Astrocyte (in vitro differentiated cells and primary cell): Measurements from ENCODE around the gene SRSF12. TPM values are rescaled to one million over a fixed set of nuclear protein-coding genes. Genes with fewer than 3 reads are reported as not detected.

Experiments
- DNase-seq: peaks from one replicate; pipeline ENCODE4 v3.0.0-alpha.2; 2010; ENCODE audit warnings: low read depth
- FAIRE-seq: peaks from 2 replicates; lab custom pipeline; 2011; peaks lifted over from hg19 to GRCh38; lab: Jason Lieb, UNC
- H2AFZ ChIP-seq: 2 replicates; pipeline ENCODE4 v1.6.0; 2012; ENCODE audit warnings: low read depth, low read length, inconsistent platforms
- H3K27ac ChIP-seq: 2 replicates; pipeline ENCODE4 v1.5.1; 2011; ENCODE audit warnings: low read depth, low read length, inconsistent platforms
- H3K27me3 ChIP-seq: 2 replicates; pipeline ENCODE4 v1.6.0; 2011; ENCODE audit warnings: low read length, inconsistent platforms; ENCODE audit not compliant: insufficient read depth
- H3K36me3 ChIP-seq: 2 replicates; pipeline ENCODE4 v1.5.1; 2011; ENCODE audit warnings: low read length, inconsistent platforms; ENCODE audit not compliant: insufficient read depth
- H3K4me1 ChIP-seq: 2 replicates; pipeline ENCODE4 v1.5.1; 2011; ENCODE audit warnings: low read length, inconsistent platforms; ENCODE audit not compliant: insufficient read depth
- H3K4me2 ChIP-seq: 2 replicates; pipeline ENCODE4 v1.6.0; 2012; ENCODE audit warnings: low read length, inconsistent platforms
- H3K4me3 ChIP-seq: 2 replicates; pipeline ENCODE4 v1.5.1; 2011; ENCODE audit warnings: low read depth, mild to moderate bottlenecking, low read length, inconsistent platforms; ENCODE audit not compliant: insufficient read depth
- H3K79me2 ChIP-seq: 2 replicates; pipeline ENCODE4 v1.6.0; 2012; ENCODE audit warnings: mild to moderate bottlenecking, low read length, inconsistent platforms; ENCODE audit not compliant: insufficient read depth
- H3K9ac ChIP-seq: 2 replicates; pipeline ENCODE4 v1.6.0; 2012; ENCODE audit warnings: mild to moderate bottlenecking, low read length, inconsistent platforms
- H3K9me3 ChIP-seq: 2 replicates; pipeline ENCODE4 v1.5.1; 2012; ENCODE audit warnings: low read depth, mild to moderate bottlenecking, low read length, inconsistent platforms; ENCODE audit not compliant: insufficient read depth
- H4K20me1 ChIP-seq: 2 replicates; pipeline ENCODE4 v1.6.0; 2012; ENCODE audit warnings: low read length, inconsistent platforms; ENCODE audit not compliant: insufficient read depth
- H3K27ac Mint-ChIP-seq: one replicate; pipeline ENCODE4 v1.8.0; 2021; ENCODE audit warnings: mild to moderate bottlenecking, mixed read lengths; ENCODE audit not compliant: unreplicated experiment
- H3K27me3 Mint-ChIP-seq: one replicate; pipeline ENCODE4 v1.8.0; 2021; ENCODE audit warnings: low read depth, mixed read lengths; ENCODE audit not compliant: unreplicated experiment
- H3K36me3 Mint-ChIP-seq: one replicate; pipeline ENCODE4 v1.8.0; 2021; ENCODE audit warnings: low read depth, mixed read lengths; ENCODE audit not compliant: unreplicated experiment
- H3K4me1 Mint-ChIP-seq: one replicate; pipeline ENCODE4 v1.8.0; 2021; ENCODE audit warnings: low read depth, mixed read lengths; ENCODE audit not compliant: unreplicated experiment
- H3K4me3 Mint-ChIP-seq: one replicate; pipeline ENCODE4 v1.8.0; 2021; ENCODE audit warnings: mild to moderate bottlenecking, moderate library complexity, mixed read lengths; ENCODE audit not compliant: unreplicated experiment
- H3K9me3 Mint-ChIP-seq: one replicate; pipeline ENCODE4 v1.8.0; 2021; ENCODE audit warnings: mild to moderate bottlenecking, mixed read lengths; ENCODE audit not compliant: unreplicated experiment
- EZH2 ChIP-seq: IDR thresholded peaks from 2 replicates; pipeline ENCODE4 v1.6.1; 2012; ENCODE audit warnings: mild to moderate bottlenecking, low read length, inconsistent platforms; ENCODE audit not compliant: insufficient read depth
- total RNA-seq: library from RNA; stranded (reverse); gene quantifications from 2 replicates; pipeline ENCODE4 v1.2.1, GENCODE V29; 2021
- TF ChIP-seq, protein P1 (sequence below): IDR thresholded peaks from 2 replicates; pipeline ENCODE4 v1.5.1; 2011; ENCODE audit warnings: low read depth, mild to moderate bottlenecking, inconsistent platforms, low read length, moderate library complexity; ENCODE audit not compliant: insufficient read depth

SRSF12 gene
- total RNA-seq, 1 donor from 2014 or later: 9.2 TPM

DNA sequence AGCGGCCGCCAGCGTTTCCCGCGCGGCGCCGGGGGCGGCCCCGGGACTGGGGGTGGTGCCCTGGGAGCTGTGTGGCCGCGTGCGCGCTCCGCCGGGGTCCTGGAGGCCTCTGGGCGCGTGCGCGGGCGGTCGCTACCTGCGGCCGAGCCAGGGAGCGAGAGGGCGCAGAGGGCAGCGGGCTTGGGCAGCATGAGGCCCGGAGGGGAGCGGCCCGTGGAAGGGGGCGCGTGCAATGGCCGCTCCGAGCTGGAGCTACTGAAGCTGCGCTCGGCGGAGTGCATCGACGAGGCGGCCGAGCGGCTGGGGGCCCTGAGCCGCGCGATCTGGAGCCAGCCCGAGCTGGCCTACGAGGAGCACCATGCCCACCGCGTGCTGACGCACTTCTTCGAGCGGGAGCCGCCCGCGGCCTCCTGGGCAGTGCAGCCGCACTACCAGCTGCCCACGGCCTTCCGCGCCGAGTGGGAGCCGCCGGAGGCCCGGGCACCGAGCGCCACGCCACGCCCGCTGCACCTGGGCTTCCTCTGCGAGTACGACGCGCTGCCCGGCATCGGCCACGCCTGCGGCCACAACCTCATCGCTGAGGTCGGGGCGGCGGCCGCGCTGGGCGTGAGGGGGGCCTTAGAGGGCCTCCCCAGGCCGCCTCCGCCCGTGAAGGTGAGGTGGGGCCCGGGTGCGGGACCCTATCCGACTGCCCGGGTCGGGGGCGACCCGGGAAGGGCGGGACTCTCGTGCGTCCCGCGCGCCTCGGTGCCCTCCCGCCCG, 28.3 kb upstream of the SRSF12 start, which contains the start of gene PM20D2:
TSS of gene PM20D2 (plus strand) at position 100 of the 762 bp plus-strand sequence. CDS start at position 190, 90 bp downstream.
- H4K20me1 ChIP-seq: no peaks in the 10 kb centered on the region
- peaks cover 6% of the 10 kb centered on the region for H3K27me3 Mint-ChIP-seq
- H3K36me3 ChIP-seq: no peaks in the 10 kb centered on the region
- H3K4me3 Mint-ChIP-seq: peak within 1 kb of the TSS; percentile 82
- H3K27ac Mint-ChIP-seq: peak within 1 kb of the TSS; percentile 7
- H3K79me2 ChIP-seq: no peaks in the 10 kb centered on the region
- peaks cover 2% of the 10 kb centered on the region for H3K4me1 Mint-ChIP-seq
- H3K9me3 ChIP-seq: no peaks in the 10 kb centered on the region
- peaks cover 14% of the 10 kb centered on the region for H3K4me1 ChIP-seq
- H3K27me3 ChIP-seq: peaks cover 2% of the 10 kb centered on the region
- H3K36me3 Mint-ChIP-seq: no peaks in the 10 kb centered on the region
- DNase-seq: peak; percentile 31
- no peaks in the 10 kb centered on the region for H3K9me3 Mint-ChIP-seq
- TF ChIP-seq EZH2: peak; percentile 68
- TF ChIP-seq, protein P1, sequence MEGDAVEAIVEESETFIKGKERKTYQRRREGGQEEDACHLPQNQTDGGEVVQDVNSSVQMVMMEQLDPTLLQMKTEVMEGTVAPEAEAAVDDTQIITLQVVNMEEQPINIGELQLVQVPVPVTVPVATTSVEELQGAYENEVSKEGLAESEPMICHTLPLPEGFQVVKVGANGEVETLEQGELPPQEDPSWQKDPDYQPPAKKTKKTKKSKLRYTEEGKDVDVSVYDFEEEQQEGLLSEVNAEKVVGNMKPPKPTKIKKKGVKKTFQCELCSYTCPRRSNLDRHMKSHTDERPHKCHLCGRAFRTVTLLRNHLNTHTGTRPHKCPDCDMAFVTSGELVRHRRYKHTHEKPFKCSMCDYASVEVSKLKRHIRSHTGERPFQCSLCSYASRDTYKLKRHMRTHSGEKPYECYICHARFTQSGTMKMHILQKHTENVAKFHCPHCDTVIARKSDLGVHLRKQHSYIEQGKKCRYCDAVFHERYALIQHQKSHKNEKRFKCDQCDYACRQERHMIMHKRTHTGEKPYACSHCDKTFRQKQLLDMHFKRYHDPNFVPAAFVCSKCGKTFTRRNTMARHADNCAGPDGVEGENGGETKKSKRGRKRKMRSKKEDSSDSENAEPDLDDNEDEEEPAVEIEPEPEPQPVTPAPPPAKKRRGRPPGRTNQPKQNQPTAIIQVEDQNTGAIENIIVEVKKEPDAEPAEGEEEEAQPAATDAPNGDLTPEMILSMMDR: no peak
- H3K4me3 ChIP-seq: peak within 1 kb of the TSS; percentile 75
- peak within 1 kb of the TSS; percentile 95 for H2AFZ ChIP-seq
- FAIRE-seq: no peak
- peak within 1 kb of the TSS; percentile 70 for H3K27ac ChIP-seq
- peak within 1 kb of the TSS; percentile 87 for H3K9ac ChIP-seq
- H3K4me2 ChIP-seq: peak within 1 kb of the TSS; percentile 97

DNA sequence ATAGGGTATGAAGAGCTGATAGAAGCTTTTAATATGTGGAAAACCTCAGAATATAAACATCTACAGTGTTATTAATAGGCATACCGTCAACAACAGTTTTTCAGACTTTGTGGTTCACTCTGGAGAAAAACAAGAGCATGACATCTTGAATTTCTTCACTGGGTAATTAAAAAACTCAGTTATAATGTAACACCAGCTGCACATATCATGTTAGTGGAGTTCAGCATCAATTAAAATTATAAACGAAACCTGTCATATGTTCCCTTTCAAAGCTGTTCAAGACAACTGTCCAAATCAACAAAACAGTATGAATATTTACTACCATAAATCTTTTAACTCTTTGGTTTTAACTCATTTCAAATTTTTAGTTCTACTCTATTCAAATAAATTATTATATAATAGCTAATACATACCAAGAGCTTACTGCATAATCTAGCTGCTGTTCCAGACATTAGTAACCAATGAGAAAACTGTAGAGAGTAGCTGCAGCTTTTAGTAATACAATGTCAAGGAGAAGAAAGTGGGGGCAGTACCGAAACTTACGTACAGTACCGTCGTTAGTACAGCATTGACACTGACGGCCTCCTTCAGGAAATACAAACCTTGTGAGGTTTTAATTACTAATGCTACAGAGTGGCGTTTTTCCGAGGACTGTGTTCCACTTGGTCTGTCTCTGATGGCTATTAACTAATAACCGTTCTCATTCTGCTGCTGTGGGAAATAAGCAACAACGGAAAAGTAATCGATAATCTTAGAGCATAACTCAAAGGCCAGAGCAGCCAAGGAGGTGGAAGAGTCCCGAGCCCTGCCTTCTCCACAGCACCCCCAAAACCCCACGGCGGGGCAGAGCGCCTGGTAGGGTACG, 27.5 kb upstream of the SRSF12 start:
- Mint-ChIP-seq H3K27ac (no peak overlapping the region), H3K4me3 (peak overlapping the region; percentile 82), H3K9me3 (no peaks in the 10 kb centered on the region), H3K27me3 (peaks cover 6% of the 10 kb centered on the region), H3K36me3 (no peaks in the 10 kb centered on the region), H3K4me1 (peaks cover 11% of the 10 kb centered on the region)
- peaks cover 14% of the 10 kb centered on the region for H3K4me1 ChIP-seq
- FAIRE-seq (no peak), DNase-seq (no peak)
- H2AFZ ChIP-seq: peak overlapping the region; percentile 95
- H3K9me3 ChIP-seq: no peaks in the 10 kb centered on the region
- H3K79me2 ChIP-seq: no peaks in the 10 kb centered on the region
- peak overlapping the region; percentile 87 for H3K9ac ChIP-seq
- H3K4me3 ChIP-seq: peak overlapping the region; percentile 75
- H3K4me2 ChIP-seq: peak overlapping the region; percentile 97
- peak overlapping the region; percentile 70 for H3K27ac ChIP-seq
- no peaks in the 10 kb centered on the region for H3K36me3 ChIP-seq
- peaks cover 2% of the 10 kb centered on the region for H3K27me3 ChIP-seq
- H4K20me1 ChIP-seq: no peaks in the 10 kb centered on the region
- TF ChIP-seq, protein P1: no peak
- TF ChIP-seq EZH2: no peak
